ENCODE measurements around the gene AK9.
"Not testable (repeated sequence)": the region's sequence is repeated elsewhere in the genome, so short reads cannot be mapped to it uniquely, and the experiment has no call there.

Gene AK9

GRCh38 chr6:109480993-109481480 is 210.0 kb downstream of the AK9 start:
- no peak for DNase-seq (ENCODE audit: low read depth in 3 of 3)

- DNase-seq (ENCODE audit: low read depth in 3 of 3), result no peak
Measured at GRCh38 chr6:109478841-109479624, 212.0 kb downstream of the AK9 start.

GRCh38 chr6:109478222-109478805 is 212.7 kb downstream of the AK9 start:
- no peak for DNase-seq (ENCODE audit: low read depth in 3 of 3)

GRCh38 chr6:109477725-109478124 is 213.3 kb downstream of the AK9 start:
- DNase-seq (ENCODE audit: low read depth in 3 of 3), result no peak

GRCh38 chr6:109477184-109477583 is 213.8 kb downstream of the AK9 start:
- no peak for DNase-seq (ENCODE audit: low read depth in 3 of 3)

- DNase-seq (ENCODE audit: low read depth in 3 of 3), result no peak
Measured at GRCh38 chr6:109475625-109476024, 215.4 kb downstream of the AK9 start.

GRCh38 chr6:109474995-109475394 is 216.0 kb downstream of the AK9 start:
- no peak for DNase-seq (ENCODE audit: low read depth in 3 of 3)

GRCh38 chr6:109473120-109473519 is 217.9 kb downstream of the AK9 start:
- no peak for DNase-seq (ENCODE audit: low read depth in 3 of 3)

GRCh38 chr6:109472132-109472995 is 218.6 kb downstream of the AK9 start:
- no peak for DNase-seq (ENCODE audit: low read depth in 3 of 3)

GRCh38 chr6:109471105-109471810 is 219.7 kb downstream of the AK9 start:
- DNase-seq (ENCODE audit: low read depth in 3 of 3), result no peak

- DNase-seq (ENCODE audit: low read depth in 3 of 3), result no peak
Measured at GRCh38 chr6:109469591-109470189, 221.3 kb downstream of the AK9 start.

GRCh38 chr6:109467696-109468095 is 223.3 kb downstream of the AK9 start:
- no peak for DNase-seq (ENCODE audit: low read depth in 3 of 3)

- no peak for DNase-seq (ENCODE audit: low read depth in 3 of 3)
Measured at GRCh38 chr6:109466212-109466923, 224.6 kb downstream of the AK9 start.

- no peak for DNase-seq (ENCODE audit: low read depth in 3 of 3)
Measured at GRCh38 chr6:109465772-109466171, 225.2 kb downstream of the AK9 start.

GRCh38 chr6:109461733-109462526 is 229.1 kb downstream of the AK9 start:
- DNase-seq (ENCODE audit: low read depth in 3 of 3), result no peak

- not testable (repeated sequence) for DNase-seq (ENCODE audit: low read depth in 3 of 3)
Measured at GRCh38 chr6:109461205-109461604, 229.8 kb downstream of the AK9 start.

- DNase-seq (ENCODE audit: low read depth in 3 of 3), result no peak
Measured at GRCh38 chr6:109460161-109460829, 230.7 kb downstream of the AK9 start.

- peak in 1 of 3 donors; percentile 27 for DNase-seq (ENCODE audit: low read depth in 3 of 3)
Measured at GRCh38 chr6:109458774-109459531, 232.0 kb downstream of the AK9 start.
